ENCODE measurements around the gene SEC16A. TPM values are rescaled to one million over a fixed set of nuclear protein-coding genes. Genes with fewer than 3 reads are reported as not detected.
"Not testable (repeated sequence)": the region's sequence is repeated elsewhere in the genome, so short reads cannot be mapped to it uniquely, and the experiment has no call there.

SEC16A gene
- total RNA-seq, 8 experiments from 2014 or later = 21.8 to 59.1 (median 35.0) TPM

GRCh38 chr9:136433849-136434579 lies 48.8 kb downstream of the SEC16A start:
- in situ Hi-C loops (cut with MboI; ENCODE audit: low pct_unique_long_range_greater_than_20kb in 2 of 9, low sequenced_read_pairs in 9 of 9, unreplicated experiment in 9 of 9) = no loop called here

DNA sequence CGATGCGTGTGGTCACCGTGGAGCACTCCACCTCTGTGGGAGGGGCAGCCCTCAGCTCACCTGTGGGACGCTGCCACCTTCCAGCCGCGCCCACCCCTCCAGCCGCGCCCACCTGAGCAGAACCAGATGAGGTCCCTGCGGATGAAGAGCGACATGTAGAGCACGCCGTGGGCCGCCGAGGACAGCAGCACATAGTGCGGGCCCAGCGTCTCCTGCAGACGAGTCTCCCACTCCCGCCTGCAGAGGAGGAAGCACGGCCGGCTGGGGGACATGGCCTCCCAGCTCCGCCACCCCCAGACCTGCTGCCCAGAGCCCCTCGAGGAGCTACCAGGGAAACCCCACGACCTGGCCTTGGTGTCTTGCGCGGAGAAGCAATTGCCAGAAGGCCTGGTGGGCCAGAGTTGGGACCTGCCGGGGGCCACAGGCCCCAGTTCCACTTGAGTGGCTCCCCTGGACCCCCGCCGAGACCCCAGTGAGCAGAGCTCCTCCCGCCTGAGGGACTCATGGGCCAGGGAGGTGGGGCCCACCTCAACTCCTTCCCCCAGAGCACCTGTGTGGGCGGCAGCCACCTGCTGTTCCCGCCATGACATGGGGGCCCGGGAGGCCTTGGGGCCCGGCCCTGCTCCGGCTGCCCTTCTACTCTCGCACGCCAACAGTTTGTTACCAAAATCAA lies 49.7 kb downstream of the SEC16A start:
- 89 to 91% methylated on average over 3 to 4 of the region's 36 CpGs; no CpG with 5 or more reads in 8 of the 10 experiments for WGBS, 10 experiments
- Histone ChIP-seq H3K4me1 (replicated peaks in 1 of 2) (peaks cover 14 to 17% of the 10 kb centered on the region in 2 donors), H3K27ac (no peak overlapping the region), H3K4me3 (no peak overlapping the region)
- in situ Hi-C loops (cut with MboI; ENCODE audit: low pct_unique_long_range_greater_than_20kb in 2 of 9, low sequenced_read_pairs in 9 of 9, unreplicated experiment in 9 of 9) = no loop called here
- ATAC-seq (replicated peaks in 6 of 8) = no peak

More at GRCh38 chr9:136433849-136434579, 48.8 kb downstream of the SEC16A start:
- H3K27ac ChIP-seq = no peak overlapping the region
- no peak for ATAC-seq (replicated peaks in 6 of 8)
- H3K4me3 ChIP-seq = no peak overlapping the region
- WGBS, 10 experiments = 70 to 100% (median 87%) methylated on average over 2 to 4 of the region's 37 CpGs; no CpG with 5 or more reads in 7 of the 10 experiments
- H3K4me1 ChIP-seq (replicated peaks in 1 of 2) = peaks cover 14 to 17% of the 10 kb centered on the region in 2 donors

GRCh38 chr9:136432591-136432990 lies 50.2 kb downstream of the SEC16A start:
- H3K27ac ChIP-seq = no peak overlapping the region
- in situ Hi-C loops (cut with MboI; ENCODE audit: low pct_unique_long_range_greater_than_20kb in 2 of 9, low sequenced_read_pairs in 9 of 9, unreplicated experiment in 9 of 9) = no loop called here
- ATAC-seq (replicated peaks in 6 of 8) = peak in 1 of 8 experiments; percentile 2
- no peak overlapping the region for H3K4me3 ChIP-seq
- H3K4me1 ChIP-seq (replicated peaks in 1 of 2) = peaks cover 8 to 12% of the 10 kb centered on the region in 2 donors
- WGBS, 10 experiments = 50 to 100% (median 99%) methylated on average over 1 to 13 of the region's 26 CpGs; no CpG with 5 or more reads in 5 of the 10 experiments

GRCh38 chr9:136431782-136432350 lies 51.0 kb downstream of the SEC16A start:
- no CpG with 5 or more reads among the region's 36 CpGs for WGBS, 10 experiments
- ATAC-seq (replicated peaks in 6 of 8) = peak in 1 of 8 experiments; percentile 2

DNA sequence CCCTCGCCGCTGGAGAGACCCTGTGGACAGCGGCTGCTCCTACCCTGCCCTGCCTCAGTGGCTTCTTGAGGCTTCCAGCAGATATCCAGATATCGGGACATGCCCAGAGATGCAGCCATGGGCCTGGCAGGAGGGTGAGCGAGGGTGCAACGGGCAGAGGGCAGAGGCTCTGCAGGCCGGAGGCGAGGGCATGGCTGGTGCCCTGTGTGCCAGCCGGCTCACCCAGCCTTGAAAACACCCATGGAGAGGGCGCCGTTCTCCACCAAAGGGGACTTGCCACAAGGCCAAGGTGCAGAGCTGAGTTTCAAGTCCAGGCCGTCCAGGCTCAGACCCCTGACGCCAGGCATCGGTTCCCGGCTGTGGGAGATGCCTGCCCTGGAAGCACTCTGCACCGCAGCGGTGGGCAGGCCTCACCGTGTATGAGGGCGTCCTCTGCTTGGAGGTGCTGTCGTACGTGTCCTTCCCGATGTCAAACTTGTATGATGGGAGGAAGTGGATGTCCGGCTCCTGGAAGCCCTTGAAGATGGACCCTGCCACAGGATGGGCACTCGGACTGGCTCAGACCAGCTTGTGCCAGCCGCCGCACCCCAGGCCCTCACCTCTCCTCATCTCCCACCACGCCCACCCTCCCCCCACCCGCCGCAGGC lies 52.1 kb downstream of the SEC16A start:
- ATAC-seq (replicated peaks in 6 of 8) = peak in 3 of 8 experiments; percentile 1 to 12 (median 8)
- in situ Hi-C loops (cut with MboI; ENCODE audit: low pct_unique_long_range_greater_than_20kb in 2 of 9, low sequenced_read_pairs in 9 of 9, unreplicated experiment in 9 of 9) = no loop called here
- WGBS, 10 experiments = 93 to 100% (median 96%) methylated on average over 1 to 10 of the region's 29 CpGs; no CpG with 5 or more reads in 5 of the 10 experiments

More at GRCh38 chr9:136431782-136432350, 51.0 kb downstream of the SEC16A start:
- H3K27ac ChIP-seq = no peak overlapping the region
- H3K4me1 ChIP-seq (replicated peaks in 1 of 2) = peaks cover under 1 to 5% of the 10 kb centered on the region in 2 donors
- in situ Hi-C loops (cut with MboI; ENCODE audit: low pct_unique_long_range_greater_than_20kb in 2 of 9, low sequenced_read_pairs in 9 of 9, unreplicated experiment in 9 of 9) = no loop called here
- no peak overlapping the region for H3K4me3 ChIP-seq

DNA sequence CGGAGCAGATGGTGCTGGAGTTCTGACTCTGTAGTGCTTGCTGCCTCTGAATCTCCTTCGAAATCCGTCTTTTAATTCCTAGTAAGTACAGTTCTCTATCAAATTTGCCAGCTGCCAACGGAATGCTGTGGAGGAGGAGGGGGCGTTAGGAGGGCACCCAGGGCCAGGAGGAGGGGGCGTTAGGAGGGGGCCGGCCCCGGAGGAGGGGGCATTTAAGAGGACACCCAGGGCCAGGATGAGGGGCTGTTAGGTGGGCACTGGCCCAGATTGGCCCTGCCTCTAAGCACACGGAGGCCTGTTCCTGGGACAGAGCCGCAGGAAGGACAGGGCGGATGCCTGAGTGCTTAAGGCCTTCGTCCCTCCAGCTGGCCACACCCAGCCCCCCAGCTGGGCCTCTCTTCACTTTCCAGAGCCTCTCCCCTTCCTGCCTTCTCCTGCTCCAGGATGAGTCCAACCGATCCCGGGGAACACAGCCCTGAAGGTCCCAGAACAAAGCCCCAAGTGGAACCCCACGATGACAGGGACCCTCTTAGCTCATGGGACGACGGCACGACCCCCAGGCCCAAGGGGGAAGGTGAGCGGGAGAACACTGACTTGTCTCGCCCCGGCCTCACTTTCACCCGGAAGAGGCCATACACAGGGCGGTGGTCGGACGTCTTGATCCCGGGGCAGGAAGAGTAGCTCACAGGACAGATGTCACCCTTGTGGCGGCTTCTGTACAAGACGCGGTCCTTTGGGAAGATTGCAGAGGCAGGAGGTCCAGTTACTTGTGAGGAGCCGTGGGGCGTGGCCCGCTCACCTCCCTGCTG lies 53.0 kb downstream of the SEC16A start:
- WGBS, 10 experiments = 70 to 92% (median 80%) methylated on average over 1 to 8 of the region's 32 CpGs; no CpG with 5 or more reads in 4 of the 10 experiments
- peak in 5 of 8 experiments; percentile 5 to 92 (median 85) for ATAC-seq (replicated peaks in 6 of 8)
- in situ Hi-C loops (cut with MboI; ENCODE audit: low pct_unique_long_range_greater_than_20kb in 2 of 9, low sequenced_read_pairs in 9 of 9, unreplicated experiment in 9 of 9) = no loop called here

More for the DNA sequence above, 52.1 kb downstream of the SEC16A start:
- Histone ChIP-seq H3K4me1 (replicated peaks in 1 of 2) (no peaks in the 10 kb centered on the region), H3K4me3 (no peak overlapping the region), H3K27ac (no peak overlapping the region)

DNA sequence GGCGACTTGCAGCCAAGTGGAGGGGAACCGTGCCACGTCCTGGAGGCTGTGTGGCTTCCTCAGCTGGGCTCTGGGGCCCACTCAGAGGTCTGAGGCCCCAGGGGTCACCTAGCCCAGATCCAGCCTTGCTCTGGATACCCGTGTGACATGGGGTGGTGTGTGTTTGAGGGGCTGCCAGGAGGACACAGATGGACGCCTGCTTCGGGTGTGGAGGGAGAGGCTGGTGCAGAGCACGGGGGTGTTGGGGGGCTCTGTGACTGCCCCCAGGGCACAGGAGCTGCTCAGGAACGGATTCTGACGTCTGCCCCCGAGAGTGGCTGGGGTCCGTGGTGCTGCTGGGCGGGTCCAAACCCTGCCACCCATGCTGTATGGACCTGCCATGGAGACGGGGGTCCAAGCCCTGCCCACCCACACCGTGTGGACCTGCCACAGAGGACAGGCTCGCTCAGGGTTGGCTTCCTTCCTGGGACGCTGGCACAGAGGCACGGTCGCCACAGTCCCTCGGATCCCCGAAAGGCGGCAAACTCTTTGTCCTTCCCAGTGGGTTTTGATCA lies 53.7 kb downstream of the SEC16A start:
- H3K4me1 ChIP-seq (replicated peaks in 1 of 2) = no peaks in the 10 kb centered on the region
- ATAC-seq (replicated peaks in 6 of 8) = peak in 3 of 8 experiments; percentile 4 to 14 (median 5)
- WGBS, 10 experiments = 80 to 100% (median 92%) methylated on average over 1 to 4 of the region's 21 CpGs; no CpG with 5 or more reads in 5 of the 10 experiments
- no peak overlapping the region for H3K4me3 ChIP-seq
- in situ Hi-C loops (cut with MboI; ENCODE audit: low pct_unique_long_range_greater_than_20kb in 2 of 9, low sequenced_read_pairs in 9 of 9, unreplicated experiment in 9 of 9) = no loop called here
- H3K27ac ChIP-seq = no peak overlapping the region

More for the DNA sequence above, 53.0 kb downstream of the SEC16A start:
- Histone ChIP-seq H3K27ac (no peak overlapping the region), H3K4me1 (replicated peaks in 1 of 2) (no peaks in the 10 kb centered on the region), H3K4me3 (no peak overlapping the region)

DNA sequence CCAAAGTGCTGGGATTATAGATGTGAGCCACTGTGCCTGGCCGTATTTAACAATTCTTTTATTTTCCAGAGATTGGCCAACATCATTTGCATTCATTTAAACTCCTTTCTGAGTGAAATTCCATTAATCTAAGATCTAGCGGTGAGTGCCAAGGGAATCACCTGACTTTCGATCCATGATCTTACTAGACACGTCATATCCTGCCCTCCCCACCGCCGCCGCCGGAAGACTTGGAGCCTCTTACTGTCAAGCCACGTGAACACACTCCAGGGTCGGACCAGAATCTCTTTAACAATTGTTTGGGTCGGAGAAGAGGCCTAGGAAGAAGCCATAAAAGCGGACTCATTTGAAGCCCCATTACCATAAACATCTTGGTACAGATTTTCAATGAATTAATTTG lies 56.1 kb downstream of the SEC16A start:
- 80 to 100% (median 96%) methylated on average over 2 to 12 of the region's 12 CpGs; no CpG with 5 or more reads in 1 of the 10 experiments for WGBS, 10 experiments
- no peak overlapping the region for H3K27ac ChIP-seq
- no peak overlapping the region for H3K4me3 ChIP-seq
- in situ Hi-C loops (cut with MboI; ENCODE audit: low pct_unique_long_range_greater_than_20kb in 2 of 9, low sequenced_read_pairs in 9 of 9, unreplicated experiment in 9 of 9) = no loop called here
- H3K4me1 ChIP-seq (replicated peaks in 1 of 2) = no peaks in the 10 kb centered on the region
- ATAC-seq (replicated peaks in 6 of 8) = no peak

GRCh38 chr9:136425367-136425766 lies 57.5 kb downstream of the SEC16A start:
- in situ Hi-C loops (cut with MboI; ENCODE audit: low pct_unique_long_range_greater_than_20kb in 2 of 9, low sequenced_read_pairs in 9 of 9, unreplicated experiment in 9 of 9); H3K27ac ChIP-seq; H3K4me3 ChIP-seq; ATAC-seq (replicated peaks in 6 of 8); H3K4me1 ChIP-seq (replicated peaks in 1 of 2): not testable (repeated sequence)
- 40 to 100% (median 68%) methylated on average over 1 to 3 of the region's 7 CpGs; no CpG with 5 or more reads in 3 of the 10 experiments for WGBS, 10 experiments

DNA sequence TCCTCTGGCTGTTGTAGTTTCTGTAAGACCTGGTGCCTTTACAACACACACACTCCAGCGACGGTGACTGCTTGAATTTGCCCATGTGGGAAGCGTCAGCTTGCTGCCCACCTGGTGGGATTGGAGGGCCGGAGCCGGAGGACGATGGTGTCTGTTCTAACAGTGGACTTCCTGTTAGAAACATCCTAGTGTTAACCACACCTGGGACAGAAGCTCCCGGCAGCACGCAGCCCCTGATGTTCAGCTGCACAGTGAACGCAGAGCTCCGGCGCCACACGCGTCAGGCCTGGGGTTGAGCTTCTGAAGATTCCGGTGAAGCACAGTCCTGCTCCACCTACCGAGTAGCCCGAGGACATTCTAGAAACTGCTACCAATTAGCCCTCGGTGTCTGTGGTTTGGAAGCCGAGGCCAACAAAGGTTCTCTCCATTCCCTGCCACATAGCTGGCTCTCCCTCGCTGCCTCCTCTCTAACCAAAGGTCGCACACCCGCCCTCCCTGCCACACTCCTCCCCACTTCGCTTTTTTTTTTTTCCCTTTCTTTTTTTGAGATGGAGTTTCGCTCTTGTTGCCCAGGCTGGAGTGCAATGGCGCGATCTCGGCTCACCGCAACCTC lies 58.0 kb downstream of the SEC16A start:
- in situ Hi-C loops (cut with MboI; ENCODE audit: low pct_unique_long_range_greater_than_20kb in 2 of 9, low sequenced_read_pairs in 9 of 9, unreplicated experiment in 9 of 9) = no loop called here
- peak in 2 of 8 experiments; percentile 7 to 10 for ATAC-seq (replicated peaks in 6 of 8)
- WGBS, 10 experiments = 86 to 100% (median 100%) methylated on average over 1 to 11 of the region's 27 CpGs; no CpG with 5 or more reads in 3 of the 10 experiments
- H3K27ac ChIP-seq = no peak overlapping the region
- H3K4me1 ChIP-seq (replicated peaks in 1 of 2) = no peaks in the 10 kb centered on the region
- H3K4me3 ChIP-seq = no peak overlapping the region

- no peak for ATAC-seq (replicated peaks in 6 of 8)
- Histone ChIP-seq H3K27ac (no peak overlapping the region), H3K4me3 (no peak overlapping the region), H3K4me1 (replicated peaks in 1 of 2) (no peaks in the 10 kb centered on the region)
- 90 to 100% (median 94%) methylated on average over 4 to 15 of the region's 43 CpGs; no CpG with 5 or more reads in 5 of the 10 experiments for WGBS, 10 experiments
- in situ Hi-C loops (cut with MboI; ENCODE audit: low pct_unique_long_range_greater_than_20kb in 2 of 9, low sequenced_read_pairs in 9 of 9, unreplicated experiment in 9 of 9) = no loop called here
These were observed 59.3 kb downstream of the SEC16A start for GRCh38 chr9:136423432-136424146.

Measured in motor neuron (in vitro differentiated cells).